Spleen (tissue), 7 donors: ENCODE data around the gene PKN1.

Experiments
- CTCF ChIP-seq, 11 experiments: fragments of 200-600 bp in 7 of 11; fragments of 450-650 bp in 4 of 11; sonication (generic) in 4 of 11; IDR thresholded peaks in 8 of 11; conservative IDR thresholded peaks in 3 of 11; 1 replicate in 7 of 11; 2 replicates in 4 of 11; pipeline versions ENCODE4 v1.4.0 to v1.8.0; 2016 to 2021; ENCODE audit warnings: antibody characterized with exemption in 11 of 11, inconsistent platforms in 4 of 11, mild to moderate bottlenecking in 1 of 11
- POLR2A ChIP-seq, 3 donors: fragments of 450-650 bp; IDR thresholded peaks; one replicate each; pipeline ENCODE4 v1.5.1; 2017; ENCODE audit warnings: antibody characterized with exemption in 3 of 3, mild to moderate bottlenecking in 1 of 3
- POLR2AphosphoS5 ChIP-seq, 3 donors: sonication (generic); formaldehyde crosslinking; IDR thresholded peaks; one replicate each; pipeline ENCODE4 v1.5.1; 2017; ENCODE audit warnings: antibody characterized with exemption in 3 of 3
- donor health status: DM: no; HTN: no; CAD: no; lungs with moderate emphysema.
- donor health status: DM: no; HTN: no; CAD: no.
- donor health status: DM: no; HTN: no; CAD: no.

- no peak for TF ChIP-seq POLR2A (IDR thresholded peaks at IDR 0.05)
- no peak for TF ChIP-seq CTCF (IDR thresholded peaks at IDR 0.05 in 8 of 11, conservative IDR thresholded peaks at IDR 0.05 in 3 of 11)
- TF ChIP-seq POLR2AphosphoS5 (IDR thresholded peaks at IDR 0.05): no peak
Measured at GRCh38 chr19:14482172-14482941, 49.3 kb downstream of the PKN1 start.
